SU-DHL-6 (cell line): ENCODE measurements around the gene MCM5.

Experiments used
- H2AFZ ChIP-seq: fragments of 200-600 bp; sonication (generic); 2 replicates; pipeline ENCODE4 v1.6.1; 2014; ENCODE audit warnings: low read depth, mild to moderate bottlenecking, moderate library complexity, mixed read lengths, antibody characterized with exemption, low read length; ENCODE audit not compliant: severe bottlenecking
- H3F3A ChIP-seq: fragments of 200-600 bp; shearing (Covaris generic); 2 replicates; pipeline ENCODE4 v1.6.0; 2016; ENCODE audit warnings: antibody characterized with exemption, mild to moderate bottlenecking; ENCODE audit not compliant: insufficient read depth
- H3K27ac ChIP-seq: fragments of 200-600 bp; sonication (generic); 2 replicates; pipeline ENCODE4 v1.5.1; 2016; ENCODE audit warnings: low read depth, mild to moderate bottlenecking, low read length, moderate library complexity, mixed read lengths
- H3K27me3 ChIP-seq: fragments of 200-600 bp; sonication (generic), shearing (Covaris generic); 2 replicates; pipeline ENCODE4 v1.6.0; 2014; ENCODE audit warnings: mild to moderate bottlenecking, low read length
- H3K36me3 ChIP-seq: fragments of 200-600 bp; sonication (generic); 2 replicates; pipeline ENCODE4 v1.6.1; 2014; ENCODE audit warnings: mild to moderate bottlenecking, low read length, mixed read lengths
- H3K4me2 ChIP-seq: fragments of 300-600, 200-600 bp; shearing (Covaris generic), sonication (generic); 2 replicates; pipeline ENCODE4 v1.6.0; 2014; ENCODE audit warnings: low read length, low read depth, mild to moderate bottlenecking; ENCODE audit not compliant: poor library complexity, severe bottlenecking
- H3K4me3 ChIP-seq: fragments of 200-600 bp; sonication (generic); 2 replicates; pipeline ENCODE4 v1.5.1; 2014; ENCODE audit warnings: antibody characterized with exemption, low read length, mild to moderate bottlenecking, mixed read lengths; ENCODE audit not compliant: insufficient read depth, poor library complexity, severe bottlenecking
- H3K79me2 ChIP-seq: fragments of 200-600 bp; sonication (generic); 2 replicates; pipeline ENCODE4 v1.6.1; 2014; ENCODE audit warnings: mild to moderate bottlenecking, low read length, moderate library complexity; ENCODE audit not compliant: insufficient read depth
- H3K9ac ChIP-seq: fragments of 200-600 bp; sonication (generic); 2 replicates; pipeline ENCODE4 v1.7.0; 2014; ENCODE audit warnings: mild to moderate bottlenecking, low read length
- H3K9me2 ChIP-seq: fragments of 200-600 bp; sonication (generic); replicated peaks from 2 replicates; pipeline ENCODE4 v1.6.1; 2014; ENCODE audit warnings: low read length; ENCODE audit not compliant: insufficient read depth
- H3K9me3 ChIP-seq: fragments of 200-600 bp; sonication (generic); 2 replicates; pipeline ENCODE4 v1.6.1; 2014; ENCODE audit warnings: low read length, mixed read lengths; ENCODE audit not compliant: insufficient read depth
- H4K20me1 ChIP-seq: fragments of 200-600 bp; sonication (generic); 2 replicates; pipeline ENCODE4 v1.6.1; 2014; ENCODE audit warnings: low read depth, mild to moderate bottlenecking, antibody characterized with exemption, low read length, moderate library complexity, mixed read lengths
- EZH2phosphoT487 ChIP-seq: fragments of 200-600 bp; sonication (generic), shearing (Covaris generic); conservative IDR thresholded peaks from 2 replicates; pipeline ENCODE4 v1.6.1; 2018; ENCODE audit warnings: mild to moderate bottlenecking, antibody characterized with exemption, low read length, moderate library complexity, mixed read lengths
- TF ChIP-seq, protein P1 (sequence below): fragments of 200-600 bp; sonication (generic); IDR thresholded peaks from one replicate; pipeline ENCODE4 v1.5.1; 2017; ENCODE audit warnings: antibody characterized with exemption, mild to moderate bottlenecking, low read length, moderate library complexity; ENCODE audit not compliant: insufficient read depth, poor library complexity, severe bottlenecking

MCM5 gene

GRCh38 chr22:35424081-35424480, 24.1 kb downstream of the MCM5 start:
- no peak overlapping the region for H3K27ac ChIP-seq
- H2AFZ ChIP-seq: no peak overlapping the region
- H3K36me3 ChIP-seq: no peaks in the 10 kb centered on the region; the same call in 1 of the 2 replicates
- no peaks in the 10 kb centered on the region for H4K20me1 ChIP-seq
- H3K27me3 ChIP-seq: no peaks in the 10 kb centered on the region
- H3F3A ChIP-seq: no peaks in the 10 kb centered on the region
- no peaks in the 10 kb centered on the region for H3K9me2 ChIP-seq
- H3K4me2 ChIP-seq: no peak overlapping the region
- TF ChIP-seq, protein P1, sequence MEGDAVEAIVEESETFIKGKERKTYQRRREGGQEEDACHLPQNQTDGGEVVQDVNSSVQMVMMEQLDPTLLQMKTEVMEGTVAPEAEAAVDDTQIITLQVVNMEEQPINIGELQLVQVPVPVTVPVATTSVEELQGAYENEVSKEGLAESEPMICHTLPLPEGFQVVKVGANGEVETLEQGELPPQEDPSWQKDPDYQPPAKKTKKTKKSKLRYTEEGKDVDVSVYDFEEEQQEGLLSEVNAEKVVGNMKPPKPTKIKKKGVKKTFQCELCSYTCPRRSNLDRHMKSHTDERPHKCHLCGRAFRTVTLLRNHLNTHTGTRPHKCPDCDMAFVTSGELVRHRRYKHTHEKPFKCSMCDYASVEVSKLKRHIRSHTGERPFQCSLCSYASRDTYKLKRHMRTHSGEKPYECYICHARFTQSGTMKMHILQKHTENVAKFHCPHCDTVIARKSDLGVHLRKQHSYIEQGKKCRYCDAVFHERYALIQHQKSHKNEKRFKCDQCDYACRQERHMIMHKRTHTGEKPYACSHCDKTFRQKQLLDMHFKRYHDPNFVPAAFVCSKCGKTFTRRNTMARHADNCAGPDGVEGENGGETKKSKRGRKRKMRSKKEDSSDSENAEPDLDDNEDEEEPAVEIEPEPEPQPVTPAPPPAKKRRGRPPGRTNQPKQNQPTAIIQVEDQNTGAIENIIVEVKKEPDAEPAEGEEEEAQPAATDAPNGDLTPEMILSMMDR: no peak
- TF ChIP-seq EZH2phosphoT487: no peak
- H3K9me3 ChIP-seq: no peaks in the 10 kb centered on the region
- H3K4me3 ChIP-seq: no peak overlapping the region
- no peaks in the 10 kb centered on the region for H3K79me2 ChIP-seq
- no peak overlapping the region for H3K9ac ChIP-seq

DNA sequence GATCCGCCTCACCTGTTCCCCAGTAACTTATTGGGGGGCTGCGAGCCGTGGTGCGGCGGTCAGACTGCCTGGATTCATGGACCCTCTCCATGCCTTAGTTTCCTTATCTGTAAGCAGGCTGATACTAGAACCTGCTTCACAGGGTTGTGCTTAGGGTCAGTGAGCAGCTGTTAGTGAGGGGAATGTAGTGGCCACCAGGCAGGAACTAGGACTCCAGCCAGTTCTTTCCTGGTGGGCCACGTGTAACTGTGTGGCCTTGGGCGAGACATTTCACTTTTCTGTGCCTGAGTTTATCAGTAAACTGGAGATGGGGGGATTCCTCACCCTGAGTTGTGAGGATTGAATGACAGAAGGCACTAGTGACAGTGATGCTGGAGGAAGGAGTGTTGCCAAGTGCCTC, 24.8 kb downstream of the MCM5 start:
- Histone ChIP-seq H3K27ac (no peak overlapping the region), H4K20me1 (no peaks in the 10 kb centered on the region), H3K79me2 (no peaks in the 10 kb centered on the region), H3K4me2 (no peak overlapping the region), H2AFZ (no peak overlapping the region), H3K4me3 (no peak overlapping the region), H3K9me2 (no peaks in the 10 kb centered on the region), H3K9me3 (no peaks in the 10 kb centered on the region), H3K9ac (no peak overlapping the region), H3F3A (no peaks in the 10 kb centered on the region), H3K27me3 (no peaks in the 10 kb centered on the region), H3K36me3 (no peaks in the 10 kb centered on the region; the same call in 1 of the 2 replicates)
- TF ChIP-seq EZH2phosphoT487: no peak
- TF ChIP-seq, protein P1: no peak

- Histone ChIP-seq H4K20me1 (no peaks in the 10 kb centered on the region), H3K9ac (no peak overlapping the region), H3F3A (no peaks in the 10 kb centered on the region), H3K36me3 (no peaks in the 10 kb centered on the region; the same call in 1 of the 2 replicates), H3K9me2 (no peaks in the 10 kb centered on the region), H3K79me2 (no peaks in the 10 kb centered on the region), H3K4me2 (no peak overlapping the region), H3K4me3 (no peak overlapping the region), H3K9me3 (no peaks in the 10 kb centered on the region), H3K27ac (no peak overlapping the region), H3K27me3 (no peaks in the 10 kb centered on the region), H2AFZ (no peak overlapping the region)
- TF ChIP-seq, protein P1: no peak
- TF ChIP-seq EZH2phosphoT487: no peak
Observed at GRCh38 chr22:35425546-35425945, 25.6 kb downstream of the MCM5 start.
